Hepatocyte (in vitro differentiated cells): Measurements from ENCODE around the gene ASB1. TPM values are rescaled to one million over a fixed set of nuclear protein-coding genes. Genes with fewer than 3 reads are reported as not detected.
"Not testable (repeated sequence)": the region's sequence is repeated elsewhere in the genome, so short reads cannot be mapped to it uniquely, and the experiment has no call there.

Source experiments
- DNase-seq: peaks from one replicate; pipeline ENCODE4 v3.0.0-alpha.2; 2016; ENCODE audit warnings: low spot score
- H2AFZ ChIP-seq: fragments of 200-600 bp; sonication (generic); 2 replicates; pipeline ENCODE4 v1.6.0; 2016; ENCODE audit warnings: antibody characterized with exemption, mild to moderate bottlenecking
- H3K27ac ChIP-seq: fragments of 200-600 bp; sonication (generic); 2 replicates; pipeline ENCODE4 v1.5.1; 2016; ENCODE audit warnings: mild to moderate bottlenecking
- H3K27me3 ChIP-seq: fragments of 200-600 bp; sonication (generic); 2 replicates; pipeline ENCODE4 v1.6.1; 2016
- H3K36me3 ChIP-seq: fragments of 200-600 bp; sonication (generic); replicated peaks from 2 replicates; pipeline ENCODE4 v1.5.1; 2016; ENCODE audit warnings: low read depth; ENCODE audit not compliant: insufficient read depth
- H3K4me1 ChIP-seq: fragments of 200-600 bp; sonication (generic); 2 replicates; pipeline ENCODE4 v1.5.1; 2016; ENCODE audit warnings: mild to moderate bottlenecking, moderate library complexity; ENCODE audit not compliant: insufficient read depth
- H3K4me2 ChIP-seq: fragments of 200-600 bp; sonication (generic); 2 replicates; pipeline ENCODE4 v1.6.0; 2016
- H3K4me3 ChIP-seq: fragments of 200-600 bp; sonication (generic); 2 replicates; pipeline ENCODE4 v1.5.1; 2016; ENCODE audit warnings: mild to moderate bottlenecking
- H3K79me2 ChIP-seq: fragments of 200-600 bp; sonication (generic); 2 replicates; pipeline ENCODE4 v1.6.0; 2017; ENCODE audit warnings: mild to moderate bottlenecking
- H3K9me2 ChIP-seq: fragments of 200-600 bp; sonication (generic); replicated peaks from 2 replicates; pipeline ENCODE4 v1.6.0; 2017; ENCODE audit warnings: mild to moderate bottlenecking; ENCODE audit not compliant: insufficient read depth
- H3K9me3 ChIP-seq: fragments of 200-600 bp; sonication (generic); 2 replicates; pipeline ENCODE4 v1.5.1; 2016; ENCODE audit warnings: low read depth, mild to moderate bottlenecking
- H4K20me1 ChIP-seq: fragments of 200-600 bp; sonication (generic); 2 replicates; pipeline ENCODE4 v1.6.0; 2016; ENCODE audit warnings: mild to moderate bottlenecking; ENCODE audit not compliant: insufficient read depth, poor library complexity, severe bottlenecking
- EZH2 ChIP-seq: fragments of 200-600 bp; sonication (generic); IDR thresholded peaks from 2 replicates; pipeline ENCODE4 v1.6.1; 2016; ENCODE audit warnings: antibody characterized with exemption, mild to moderate bottlenecking, borderline replicate concordance
- EZH2phosphoT487 ChIP-seq: fragments of 200-600 bp; sonication (generic); IDR thresholded peaks from one replicate; pipeline ENCODE4 v1.6.1; 2018; ENCODE audit warnings: antibody characterized with exemption, mild to moderate bottlenecking, low read depth, moderate library complexity; ENCODE audit not compliant: unreplicated experiment, severe bottlenecking
- WGBS: methylation state at CpG from one replicate; pipeline ENCODE4 v1.1.6; 2016; ENCODE audit warnings: low lambda C conversion rate; ENCODE audit errors: missing lambda C conversion rate; 5-methylcytosine and 5-hydroxymethylcytosine counted together
- polyA plus RNA-seq: library from polyadenylated mRNA; unstranded; fragments of >200 nt; fragmentation: Nextera tagmentation; extraction: Ambion mirVana; gene quantifications from 2 replicates; pipeline ENCODE4 v1.2.1, GENCODE V29; 2016
- total RNA-seq: library from RNA; depleted of rRNA; stranded (reverse); fragments of >200 nt; gene quantifications from 2 replicates; pipeline ENCODE4 v1.2.3, GENCODE V29; 2014
- TF ChIP-seq, protein P1 (sequence below): fragments of 200-600 bp; sonication (generic); IDR thresholded peaks from 2 replicates; pipeline ENCODE4 v1.5.1; 2016; ENCODE audit warnings: antibody characterized with exemption, mild to moderate bottlenecking; ENCODE audit not compliant: poor library complexity

ASB1 gene
- total and polyA plus RNA-seq, 2 experiments from 2014 or later, result 13.0 to 27.9 TPM

DNA sequence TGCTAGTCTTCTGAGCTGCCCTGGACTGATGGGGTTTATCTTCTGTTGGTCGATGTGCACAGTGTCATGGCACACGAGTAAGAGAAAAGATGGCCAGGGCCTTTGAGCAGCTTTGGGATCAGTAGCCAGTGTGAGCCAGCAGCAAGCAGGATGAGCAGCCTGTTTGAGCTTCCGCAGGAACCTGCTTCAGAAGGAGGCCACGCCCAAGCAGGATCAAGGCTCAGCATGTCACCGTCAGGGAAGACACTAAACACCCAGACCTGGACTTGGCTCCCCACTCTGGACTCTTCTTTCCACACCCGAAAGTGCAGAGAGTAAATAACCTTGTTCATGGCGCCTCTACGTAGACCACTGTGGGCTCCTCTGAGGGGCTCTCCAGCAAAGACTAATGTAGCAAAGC, 25.2 kb upstream of the ASB1 start:
- no peaks in the 10 kb centered on the region for H3K36me3 ChIP-seq
- H3K27ac ChIP-seq, result no peak overlapping the region
- 90% methylated on average over 8 of the region's 8 CpGs for WGBS
- H3K4me3 ChIP-seq, result no peak overlapping the region
- H3K27me3 ChIP-seq, result no peaks in the 10 kb centered on the region
- H3K79me2 ChIP-seq, result no peaks in the 10 kb centered on the region
- H2AFZ ChIP-seq, result no peak overlapping the region
- no peak for TF ChIP-seq EZH2
- TF ChIP-seq, protein P1, sequence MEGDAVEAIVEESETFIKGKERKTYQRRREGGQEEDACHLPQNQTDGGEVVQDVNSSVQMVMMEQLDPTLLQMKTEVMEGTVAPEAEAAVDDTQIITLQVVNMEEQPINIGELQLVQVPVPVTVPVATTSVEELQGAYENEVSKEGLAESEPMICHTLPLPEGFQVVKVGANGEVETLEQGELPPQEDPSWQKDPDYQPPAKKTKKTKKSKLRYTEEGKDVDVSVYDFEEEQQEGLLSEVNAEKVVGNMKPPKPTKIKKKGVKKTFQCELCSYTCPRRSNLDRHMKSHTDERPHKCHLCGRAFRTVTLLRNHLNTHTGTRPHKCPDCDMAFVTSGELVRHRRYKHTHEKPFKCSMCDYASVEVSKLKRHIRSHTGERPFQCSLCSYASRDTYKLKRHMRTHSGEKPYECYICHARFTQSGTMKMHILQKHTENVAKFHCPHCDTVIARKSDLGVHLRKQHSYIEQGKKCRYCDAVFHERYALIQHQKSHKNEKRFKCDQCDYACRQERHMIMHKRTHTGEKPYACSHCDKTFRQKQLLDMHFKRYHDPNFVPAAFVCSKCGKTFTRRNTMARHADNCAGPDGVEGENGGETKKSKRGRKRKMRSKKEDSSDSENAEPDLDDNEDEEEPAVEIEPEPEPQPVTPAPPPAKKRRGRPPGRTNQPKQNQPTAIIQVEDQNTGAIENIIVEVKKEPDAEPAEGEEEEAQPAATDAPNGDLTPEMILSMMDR, result no peak
- DNase-seq, result no peak
- H3K4me2 ChIP-seq, result no peak overlapping the region
- no peaks in the 10 kb centered on the region for H3K9me3 ChIP-seq
- H4K20me1 ChIP-seq, result no peaks in the 10 kb centered on the region
- H3K9me2 ChIP-seq, result no peaks in the 10 kb centered on the region
- H3K4me1 ChIP-seq, result peaks cover 10% of the 10 kb centered on the region

DNA sequence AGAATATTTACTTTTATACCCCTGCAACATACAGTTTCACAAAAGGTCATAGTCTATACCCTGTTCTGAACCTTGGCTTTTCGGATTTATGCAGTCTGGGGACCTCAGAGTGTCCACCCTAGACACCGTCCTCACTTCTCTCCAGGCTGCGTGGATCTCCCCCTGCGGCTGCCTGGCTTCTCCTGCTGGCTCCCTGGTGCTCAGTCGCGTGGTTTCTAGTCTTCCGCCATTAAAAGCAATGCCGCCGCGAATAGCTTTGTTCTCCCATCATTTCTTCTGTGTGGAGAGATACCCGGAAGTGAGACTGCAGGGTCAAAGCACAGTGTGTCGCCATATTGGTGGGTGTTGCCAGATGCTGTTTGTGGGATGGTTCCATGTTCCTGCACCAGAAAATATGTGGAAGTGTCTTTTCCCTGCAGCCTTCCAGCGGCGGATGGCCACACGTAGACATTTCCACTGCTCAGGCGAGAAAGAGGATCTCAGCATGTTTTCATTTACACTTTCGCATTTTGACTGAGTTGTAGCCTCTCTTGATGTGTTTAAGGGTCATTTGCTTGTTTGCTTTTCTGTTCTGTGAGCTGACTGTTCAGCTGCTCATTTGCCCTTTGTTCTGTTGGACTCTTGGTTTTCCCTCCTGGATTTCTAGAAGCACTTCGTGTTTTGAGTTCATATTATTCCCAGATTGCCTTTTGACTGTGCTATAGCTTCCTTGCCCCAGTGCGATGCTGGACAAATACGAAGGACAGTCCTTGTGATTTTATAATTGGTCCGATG, 22.9 kb upstream of the ASB1 start:
- Histone ChIP-seq H3K79me2 (no peaks in the 10 kb centered on the region), H3K27ac (peak overlapping the region; percentile 79), H3K9me2 (no peaks in the 10 kb centered on the region), H3K9me3 (no peaks in the 10 kb centered on the region), H3K27me3 (no peaks in the 10 kb centered on the region), H3K4me1 (peaks cover 10% of the 10 kb centered on the region), H3K4me2 (peak overlapping the region; percentile 55), H2AFZ (no peak overlapping the region), H3K36me3 (no peaks in the 10 kb centered on the region), H3K4me3 (no peak overlapping the region), H4K20me1 (no peaks in the 10 kb centered on the region)
- no peak for TF ChIP-seq EZH2phosphoT487
- TF ChIP-seq EZH2, result no peak
- TF ChIP-seq, protein P1, result no peak
- WGBS, result 87% methylated on average over 21 of the region's 21 CpGs
- DNase-seq, result no peak

- no peak for DNase-seq
- Histone ChIP-seq H3K27ac (peak overlapping the region; percentile 79), H4K20me1 (no peaks in the 10 kb centered on the region), H3K9me2 (no peaks in the 10 kb centered on the region), H3K79me2 (no peaks in the 10 kb centered on the region), H2AFZ (no peak overlapping the region), H3K4me2 (peak overlapping the region; percentile 55), H3K4me3 (no peak overlapping the region), H3K9me3 (no peaks in the 10 kb centered on the region), H3K36me3 (no peaks in the 10 kb centered on the region), H3K4me1 (peaks cover 10% of the 10 kb centered on the region), H3K27me3 (no peaks in the 10 kb centered on the region)
- 79% methylated on average over 19 of the region's 19 CpGs for WGBS
- no peak for TF ChIP-seq EZH2
- TF ChIP-seq, protein P1, result no peak
- TF ChIP-seq EZH2phosphoT487, result no peak
Observed at GRCh38 chr2:238404406-238405216, 22.1 kb upstream of the ASB1 start.

GRCh38 chr2:238405217-238405555, 21.5 kb upstream of the ASB1 start:
- H3K4me1 ChIP-seq, result peaks cover 10% of the 10 kb centered on the region
- not testable (repeated sequence) for H3K4me2 ChIP-seq, H3K4me3 ChIP-seq, H3K9me2 ChIP-seq, H3K27me3 ChIP-seq, H4K20me1 ChIP-seq, H3K27ac ChIP-seq, H3K36me3 ChIP-seq, H2AFZ ChIP-seq, DNase-seq, H3K79me2 ChIP-seq, H3K9me3 ChIP-seq
- 93% methylated on average over 4 of the region's 4 CpGs for WGBS
